Type B pancreatic cell (in vitro differentiated cells): ENCODE results near the gene RRP15. TPM values are rescaled to one million over a fixed set of nuclear protein-coding genes. Genes with fewer than 3 reads are reported as not detected.

Experiments used
- DNase-seq: peaks from one replicate; pipeline ENCODE4 v3.0.0; 2021; ENCODE audit warnings: mixed read lengths; ENCODE audit not compliant: unreplicated experiment; ENCODE audit errors: extremely low spot score
- H3K27ac Mint-ChIP-seq: 2 replicates; pipeline ENCODE4 v1.8.0; 2021; ENCODE audit warnings: mild to moderate bottlenecking, mixed read lengths
- H3K27me3 Mint-ChIP-seq: 2 replicates; pipeline ENCODE4 v1.8.0; 2021; ENCODE audit warnings: mixed read lengths
- H3K36me3 Mint-ChIP-seq: 2 replicates; pipeline ENCODE4 v1.8.0; 2021; ENCODE audit warnings: mixed read lengths
- H3K4me1 Mint-ChIP-seq: one replicate; pipeline ENCODE4 v1.8.0; 2021; ENCODE audit warnings: mixed read lengths; ENCODE audit not compliant: unreplicated experiment
- H3K4me3 Mint-ChIP-seq: 2 replicates; pipeline ENCODE4 v1.8.0; 2021; ENCODE audit warnings: mild to moderate bottlenecking, mixed read lengths
- H3K9me3 Mint-ChIP-seq: 2 replicates; pipeline ENCODE4 v1.8.0; 2021; ENCODE audit warnings: mixed read lengths
- CTCF ChIP-seq: fragments of 200-600 bp; sonication (generic); conservative IDR thresholded peaks from 2 replicates; pipeline ENCODE4 v1.5.0; 2021; ENCODE audit warnings: antibody characterized with exemption, mild to moderate bottlenecking
- total RNA-seq: library from RNA; stranded (reverse); gene quantifications from 2 replicates; pipeline ENCODE4 v1.2.1, GENCODE V29; 2021; ENCODE audit warnings: low replicate concordance

Gene RRP15
- total RNA-seq, 1 donor from 2014 or later, result 22.9 TPM

DNA sequence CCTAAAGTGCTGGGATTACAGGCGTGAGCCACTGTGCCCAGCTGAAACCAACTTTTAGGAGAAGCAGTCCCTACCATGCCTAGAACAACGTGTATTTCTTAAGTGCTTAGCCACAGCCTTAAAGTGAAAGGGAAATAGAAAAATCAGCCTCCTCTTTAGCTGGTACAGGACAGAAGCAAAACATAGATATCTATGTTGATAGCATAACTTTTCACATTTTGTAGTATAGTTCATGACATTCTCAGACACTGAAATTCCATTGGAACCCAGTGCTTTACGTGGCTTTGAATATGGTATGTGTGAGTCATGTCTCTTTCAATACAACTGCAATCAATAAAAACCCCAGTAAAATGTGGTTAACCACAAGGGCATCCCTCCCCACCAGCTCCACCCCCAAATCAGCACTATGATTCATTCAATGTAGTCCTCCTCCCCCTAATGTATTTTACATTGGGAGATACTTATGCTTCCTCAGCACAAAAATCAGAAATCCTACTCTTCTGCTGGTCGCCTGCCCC, 92.1 kb downstream of the RRP15 start:
- Mint-ChIP-seq H3K36me3 (peaks cover 17% of the 10 kb centered on the region), H3K27ac (peak overlapping the region; percentile 21), H3K4me1 (peaks cover 49% of the 10 kb centered on the region), H3K9me3 (no peaks in the 10 kb centered on the region), H3K4me3 (no peak overlapping the region), H3K27me3 (no peaks in the 10 kb centered on the region)
- DNase-seq, result no peak
- no peak for TF ChIP-seq CTCF

- no peak for TF ChIP-seq CTCF
- Mint-ChIP-seq H3K27ac (peak overlapping the region; percentile 69), H3K36me3 (peaks cover 29% of the 10 kb centered on the region), H3K27me3 (no peaks in the 10 kb centered on the region), H3K4me3 (peak overlapping the region; percentile 74), H3K9me3 (no peaks in the 10 kb centered on the region), H3K4me1 (peaks cover 39% of the 10 kb centered on the region)
- DNase-seq, result no peak
Measured at GRCh38 chr1:218380125-218380977, 95.3 kb downstream of the RRP15 start.

DNA sequence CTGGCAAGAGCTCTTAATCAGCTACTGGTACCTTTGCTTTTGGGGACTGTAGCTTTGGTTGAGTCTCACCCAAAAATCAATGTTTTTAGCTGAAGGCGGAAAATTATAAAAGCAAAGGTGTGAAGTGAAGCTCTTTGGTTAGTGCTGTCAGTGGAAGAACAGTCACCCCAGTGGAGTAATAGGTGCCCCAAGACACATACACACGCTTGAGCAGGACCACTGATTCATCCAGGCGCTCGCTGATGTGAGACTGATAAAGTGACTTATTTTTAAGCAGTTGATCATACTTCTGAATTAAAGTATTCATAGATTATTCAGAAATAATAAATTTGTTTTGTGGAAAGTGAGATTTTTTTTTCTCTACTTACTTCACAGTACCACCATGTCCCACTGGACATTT, 97.2 kb downstream of the RRP15 start:
- H3K4me1 Mint-ChIP-seq, result peaks cover 32% of the 10 kb centered on the region
- H3K27me3 Mint-ChIP-seq, result no peaks in the 10 kb centered on the region
- no peak overlapping the region for H3K4me3 Mint-ChIP-seq
- no peak overlapping the region for H3K27ac Mint-ChIP-seq
- no peak for TF ChIP-seq CTCF
- H3K9me3 Mint-ChIP-seq, result no peaks in the 10 kb centered on the region
- no peak for DNase-seq
- H3K36me3 Mint-ChIP-seq, result peaks cover 24% of the 10 kb centered on the region

DNA sequence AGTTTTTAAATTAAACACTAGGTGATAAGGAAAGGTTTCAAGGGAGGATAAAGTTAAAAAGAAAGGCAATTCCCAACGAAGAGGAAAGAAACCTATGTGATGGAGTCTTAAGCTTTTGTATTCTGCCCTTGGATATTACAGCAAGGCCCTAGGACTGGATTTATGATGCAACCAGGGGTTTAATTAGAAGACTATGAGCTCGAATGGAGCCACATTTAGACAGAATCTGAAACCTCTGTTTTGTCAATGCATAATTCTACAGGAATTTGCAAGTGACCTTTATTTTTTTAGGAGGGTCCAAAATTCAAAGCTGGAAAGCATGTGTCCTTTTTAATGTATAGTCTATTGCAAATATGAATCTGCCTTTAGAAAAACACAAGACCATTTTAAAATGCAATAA, 98.0 kb downstream of the RRP15 start:
- H3K4me1 Mint-ChIP-seq, result peaks cover 32% of the 10 kb centered on the region
- TF ChIP-seq CTCF, result no peak
- H3K27ac Mint-ChIP-seq, result no peak overlapping the region

GRCh38 chr1:218383681-218384080, 98.6 kb downstream of the RRP15 start:
- H3K4me3 Mint-ChIP-seq, result no peak overlapping the region
- no peaks in the 10 kb centered on the region for H3K9me3 Mint-ChIP-seq
- H3K27me3 Mint-ChIP-seq, result no peaks in the 10 kb centered on the region
- no peak overlapping the region for H3K27ac Mint-ChIP-seq
- peaks cover 25% of the 10 kb centered on the region for H3K36me3 Mint-ChIP-seq
- TF ChIP-seq CTCF, result no peak
- H3K4me1 Mint-ChIP-seq, result peaks cover 33% of the 10 kb centered on the region
- DNase-seq, result no peak

More for the DNA sequence above, 98.0 kb downstream of the RRP15 start:
- DNase-seq, result no peak
- H3K27me3 Mint-ChIP-seq, result no peaks in the 10 kb centered on the region
- H3K4me3 Mint-ChIP-seq, result no peak overlapping the region
- peaks cover 24% of the 10 kb centered on the region for H3K36me3 Mint-ChIP-seq
- H3K9me3 Mint-ChIP-seq, result no peaks in the 10 kb centered on the region
